Spleen (tissue), 11 donors: ENCODE measurements around the gene ZC3H7B. TPM values are rescaled to one million over a fixed set of nuclear protein-coding genes. Genes with fewer than 3 reads are reported as not detected.

ENCODE experiments used
- DNase-seq: peaks from one replicate; pipeline ENCODE4 v3.0.0-alpha.2; 2020
- H3K27ac ChIP-seq, 8 donors: fragments of 200-600 bp; sonication (generic) in 7 of 8; 1 replicate in 4 of 8; 2 replicates in 4 of 8; pipeline versions ENCODE4 v1.5.0 to v1.8.0; 2016 to 2021; ENCODE audit warnings: inconsistent platforms in 4 of 8, mild to moderate bottlenecking in 4 of 8, moderate library complexity in 1 of 8
- H3K27me3 ChIP-seq, 7 donors: fragments of 200-600 bp; sonication (generic) in 6 of 7; replicated peaks in 1 of 7; 1 replicate in 4 of 7; 2 replicates in 3 of 7; pipeline versions ENCODE4 v1.5.0 to v1.8.0; 2016 to 2021; ENCODE audit warnings: inconsistent platforms in 3 of 7, mild to moderate bottlenecking in 1 of 7
- H3K36me3 ChIP-seq, 6 donors: fragments of 200-600 bp; sonication (generic) in 5 of 6; 1 replicate in 4 of 6; 2 replicates in 2 of 6; pipeline versions ENCODE4 v1.5.0 to v1.8.0; 2016 to 2021; ENCODE audit warnings: inconsistent platforms in 2 of 6
- H3K4me1 ChIP-seq, 6 donors: fragments of 200-600 bp; sonication (generic) in 5 of 6; 1 replicate in 3 of 6; 2 replicates in 3 of 6; pipeline versions ENCODE4 v1.5.0 to v1.8.0; 2016 to 2021; ENCODE audit warnings: inconsistent platforms in 3 of 6
- H3K4me3 ChIP-seq, 8 donors: fragments of 200-600 bp; sonication (generic) in 7 of 8; 1 replicate in 4 of 8; 2 replicates in 4 of 8; pipeline versions ENCODE4 v1.5.0 to v1.8.0; 2016 to 2021; ENCODE audit warnings: inconsistent platforms in 4 of 8, mild to moderate bottlenecking in 4 of 8, moderate library complexity in 2 of 8
- H3K9me3 ChIP-seq, 8 donors: fragments of 200-600 bp; sonication (generic) in 7 of 8; 1 replicate in 4 of 8; 2 replicates in 4 of 8; pipeline versions ENCODE4 v1.5.0 to v1.8.0; 2016 to 2021; ENCODE audit warnings: inconsistent platforms in 4 of 8
- POLR2A ChIP-seq, 3 donors: fragments of 450-650 bp; IDR thresholded peaks; one replicate each; pipeline ENCODE4 v1.5.1; 2017; ENCODE audit warnings: antibody characterized with exemption in 3 of 3, mild to moderate bottlenecking in 1 of 3
- POLR2AphosphoS5 ChIP-seq, 3 donors: sonication (generic); formaldehyde crosslinking; IDR thresholded peaks; one replicate each; pipeline ENCODE4 v1.5.1; 2017; ENCODE audit warnings: antibody characterized with exemption in 3 of 3
- WGBS, 5 donors: extraction: QIAGEN DNeasy Blood & Tissue Kit in 3 of 5; methylation state at CpG; one replicate each; pipeline versions ENCODE4 v1.1.5 to v1.1.7; 2013 to 2018; 5-methylcytosine and 5-hydroxymethylcytosine counted together
- intact Hi-C: fragments of 100-400 bp; cut with DNase I; formaldehyde crosslinking; loops from one replicate; pipeline ENCODE4 v1.15.0; 2023; ENCODE audit warnings: low total_unique reads
- polyA plus RNA-seq, 3 donors: library from polyadenylated mRNA; stranded (reverse); fragments of 200-250 nt; gene quantifications; one replicate each; pipeline ENCODE4 v1.2.1, GENCODE V29; 2013
- total RNA-seq, 7 donors: library from RNA; depleted of rRNA in 3 of 7; stranded (reverse); fragments of >200 nt in 3 of 7; fragmentation: NEBNext Ultra II Directional in 4 of 7; extraction: Animal tissue kit (Norgen Biotek cat#: 25700) in 4 of 7; gene quantifications; one replicate each; pipeline versions ENCODE4 v1.1.0 to v1.2.1, GENCODE V29; 2016 to 2021
- TF ChIP-seq, protein P1 (sequence below), 11 experiments: fragments of 200-600 bp in 7 of 11; fragments of 450-650 bp in 4 of 11; sonication (generic) in 4 of 11; IDR thresholded peaks in 8 of 11; conservative IDR thresholded peaks in 3 of 11; 1 replicate in 7 of 11; 2 replicates in 4 of 11; pipeline versions ENCODE4 v1.4.0 to v1.8.0; 2016 to 2021; ENCODE audit warnings: antibody characterized with exemption in 11 of 11, inconsistent platforms in 4 of 11, mild to moderate bottlenecking in 1 of 11
- donor health status: healthy with polysubstance abuse.
- donor health status: DM: no; HTN: no; CAD: no; lungs with moderate emphysema.
- donor health status: DM: no; HTN: no; CAD: no.
- donor health status: Bipolar disorder and iron deficiency.
- donor health status: healthy.
- donor health status: DM: no; HTN: no; CAD: no.
- donor health status: DM: yes; HTN: yes; CAD: no.

The ZC3H7B gene
- total and polyA plus RNA-seq, 10 donors, result 10.5 to 59.1 (median 46.9) TPM

DNA sequence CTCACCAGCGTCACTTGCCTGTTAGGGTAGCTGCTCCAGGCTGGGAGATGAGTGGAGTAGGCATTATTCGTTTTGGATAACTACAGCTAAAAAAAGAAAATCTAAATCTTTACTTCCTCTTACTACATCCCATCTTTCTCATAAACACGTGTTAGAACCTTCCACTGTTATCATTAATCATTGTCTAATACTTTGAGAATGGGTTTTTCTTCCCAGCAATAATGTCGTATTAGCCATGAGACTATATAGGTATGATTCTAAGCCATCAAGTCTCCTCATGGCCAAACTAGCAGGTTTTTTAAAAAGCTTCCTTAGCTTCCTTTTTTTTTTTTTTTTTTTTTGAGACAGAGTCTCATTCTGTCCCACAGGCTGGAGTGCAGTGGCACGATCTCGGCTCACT lies 76.5 kb downstream of the ZC3H7B start:
- H3K27ac ChIP-seq, result peak overlapping the region in 3 of 8 donors; percentile 21 to 45 (median 26)
- no peak for DNase-seq
- intact Hi-C loops, result no loop called here
- WGBS, 5 donors, result 41 to 60% (median 47%) methylated on average over 6 of the region's 6 CpGs
- H3K4me1 ChIP-seq, result peaks cover 0 to 54% (median 27%) of the 10 kb centered on the region in 6 donors
- no peaks in the 10 kb centered on the region for H3K36me3 ChIP-seq
- no peaks in the 10 kb centered on the region for H3K9me3 ChIP-seq
- H3K4me3 ChIP-seq, result no peak overlapping the region
- no peaks in the 10 kb centered on the region for H3K27me3 ChIP-seq
- TF ChIP-seq, protein P1, sequence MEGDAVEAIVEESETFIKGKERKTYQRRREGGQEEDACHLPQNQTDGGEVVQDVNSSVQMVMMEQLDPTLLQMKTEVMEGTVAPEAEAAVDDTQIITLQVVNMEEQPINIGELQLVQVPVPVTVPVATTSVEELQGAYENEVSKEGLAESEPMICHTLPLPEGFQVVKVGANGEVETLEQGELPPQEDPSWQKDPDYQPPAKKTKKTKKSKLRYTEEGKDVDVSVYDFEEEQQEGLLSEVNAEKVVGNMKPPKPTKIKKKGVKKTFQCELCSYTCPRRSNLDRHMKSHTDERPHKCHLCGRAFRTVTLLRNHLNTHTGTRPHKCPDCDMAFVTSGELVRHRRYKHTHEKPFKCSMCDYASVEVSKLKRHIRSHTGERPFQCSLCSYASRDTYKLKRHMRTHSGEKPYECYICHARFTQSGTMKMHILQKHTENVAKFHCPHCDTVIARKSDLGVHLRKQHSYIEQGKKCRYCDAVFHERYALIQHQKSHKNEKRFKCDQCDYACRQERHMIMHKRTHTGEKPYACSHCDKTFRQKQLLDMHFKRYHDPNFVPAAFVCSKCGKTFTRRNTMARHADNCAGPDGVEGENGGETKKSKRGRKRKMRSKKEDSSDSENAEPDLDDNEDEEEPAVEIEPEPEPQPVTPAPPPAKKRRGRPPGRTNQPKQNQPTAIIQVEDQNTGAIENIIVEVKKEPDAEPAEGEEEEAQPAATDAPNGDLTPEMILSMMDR (IDR thresholded peaks at IDR 0.05 in 8 of 11, conservative IDR thresholded peaks at IDR 0.05 in 3 of 11), result no peak
- TF ChIP-seq POLR2A (IDR thresholded peaks at IDR 0.05), result no peak
- no peak for TF ChIP-seq POLR2AphosphoS5 (IDR thresholded peaks at IDR 0.05)

- DNase-seq, result no peak
- Histone ChIP-seq H3K27me3 (no peaks in the 10 kb centered on the region), H3K9me3 (no peaks in the 10 kb centered on the region), H3K27ac (peak overlapping the region; percentile 90 to 96 (median 94)), H3K36me3 (no peaks in the 10 kb centered on the region), H3K4me1 (peaks cover 0 to 60% (median 29%) of the 10 kb centered on the region in 6 donors), H3K4me3 (peak overlapping the region; percentile 15 to 97 (median 92))
- 2 to 7% (median 4%) methylated on average over 13 to 22 of the region's 22 CpGs for WGBS, 5 donors
- TF ChIP-seq POLR2AphosphoS5 (IDR thresholded peaks at IDR 0.05) (peak; percentile 72 to 91 (median 88)), POLR2A (IDR thresholded peaks at IDR 0.05) (peak in 1 of 3 donors; percentile 17)
- TF ChIP-seq, protein P1 (IDR thresholded peaks at IDR 0.05 in 8 of 11, conservative IDR thresholded peaks at IDR 0.05 in 3 of 11), result no peak
- intact Hi-C loops, result no loop called here
Observed at GRCh38 chr22:41380993-41381328, 79.6 kb downstream of the ZC3H7B start.

- WGBS, 5 donors, result 0 to 1% (median 0%) methylated on average over 32 to 84 of the region's 84 CpGs
- Histone ChIP-seq H3K4me1 (peaks cover 0 to 54% (median 26%) of the 10 kb centered on the region in 6 donors), H3K27me3 (no peaks in the 10 kb centered on the region), H3K27ac (peak within 1 kb of the TSS; percentile 90 to 96 (median 94)), H3K36me3 (no peaks in the 10 kb centered on the region), H3K4me3 (peak within 1 kb of the TSS; percentile 68 to 97 (median 92)), H3K9me3 (no peaks in the 10 kb centered on the region)
- intact Hi-C loops, result no loop called here
- TF ChIP-seq POLR2AphosphoS5 (IDR thresholded peaks at IDR 0.05) (peak; percentile 65 to 84 (median 81)), POLR2A (IDR thresholded peaks at IDR 0.05) (no peak)
- TF ChIP-seq, protein P1 (IDR thresholded peaks at IDR 0.05 in 8 of 11, conservative IDR thresholded peaks at IDR 0.05 in 3 of 11), result peak in 1 of 11 experiments; percentile 14
- peak; percentile 99 for DNase-seq
Observed at GRCh38 chr22:41381329-41382097, 80.2 kb downstream of the ZC3H7B start, which contains the start of gene TEF. TEF (plus strand) TSS chr22:41381942; CDS start chr22:41382045, 103 bp downstream.

GRCh38 chr22:41382098-41382578 lies 80.8 kb downstream of the ZC3H7B start:
- Histone ChIP-seq H3K4me3 (peak overlapping the region; percentile 68 to 97 (median 92)), H3K27ac (peak overlapping the region; percentile 90 to 96 (median 94)), H3K4me1 (peaks cover 0 to 48% (median 25%) of the 10 kb centered on the region in 6 donors), H3K27me3 (no peaks in the 10 kb centered on the region), H3K9me3 (no peaks in the 10 kb centered on the region), H3K36me3 (peaks cover 0 to 2% (median under 1%) of the 10 kb centered on the region in 6 donors)
- TF ChIP-seq, protein P1 (IDR thresholded peaks at IDR 0.05 in 8 of 11, conservative IDR thresholded peaks at IDR 0.05 in 3 of 11), result no peak
- TF ChIP-seq POLR2A (IDR thresholded peaks at IDR 0.05), result no peak
- TF ChIP-seq POLR2AphosphoS5 (IDR thresholded peaks at IDR 0.05), result no peak
- DNase-seq, result no peak
- WGBS, 5 donors, result 0 to 1% (median 1%) methylated on average over 11 to 35 of the region's 35 CpGs
- intact Hi-C loops, result no loop called here
